SK-N-SH (cell line): ENCODE results near the gene MADD. TPM values are rescaled to one million over a fixed set of nuclear protein-coding genes. Genes with fewer than 3 reads are reported as not detected.

Experiments
- CTCF ChIA-PET: fragments of 300-600, 350-600 bp; formaldehyde crosslinking; extraction: SDS; loops from one replicate; lab custom pipeline; 2021; lab: Yijun Ruan, JAX
- POLR2A ChIA-PET: fragments of 350-600 bp; sonication (Branson Sonifier 250); formaldehyde crosslinking; extraction: SDS; loops from one replicate; lab custom pipeline; 2020; ENCODE audit warnings: antibody characterized with exemption, inconsistent platforms; lab: Yijun Ruan, JAX
- DNase-seq: peaks from one replicate; pipeline ENCODE4 v3.0.0; 2012
- H2AFZ ChIP-seq: fragments of 200-600 bp; sonication (generic); 2 replicates; pipeline ENCODE4 v1.8.1; 2016; ENCODE audit warnings: antibody characterized with exemption, mild to moderate bottlenecking, low read depth
- H3F3A ChIP-seq: fragments of 200-600 bp; sonication (generic); replicated peaks from 2 replicates; pipeline ENCODE3; 2016; ENCODE audit warnings: antibody characterized with exemption, mild to moderate bottlenecking; ENCODE audit not compliant: insufficient read depth
- H3K27ac ChIP-seq, 2 experiments: fragments of 200-500 bp in 1 of 2; fragments of 200-600 bp in 1 of 2; sonication (Bioruptor generic) in 1 of 2; sonication (generic), shearing (Covaris generic) in 1 of 2; 2 replicates each; pipeline versions ENCODE4 v1.5.1 to v1.6.1; 2014 to 2016; ENCODE audit warnings: low read depth in 2 of 2, inconsistent platforms in 1 of 2, low read length in 1 of 2, mild to moderate bottlenecking in 1 of 2, mixed read lengths in 1 of 2
- H3K27me3 ChIP-seq: fragments of 200-600 bp; sonication (generic), shearing (Covaris generic); 2 replicates; pipeline ENCODE4 v1.6.1; 2016; ENCODE audit warnings: mixed run types; ENCODE audit not compliant: insufficient read depth
- H3K36me3 ChIP-seq, 2 experiments: fragments of 200-500 bp in 1 of 2; fragments of 200-600 bp in 1 of 2; sonication (Bioruptor generic) in 1 of 2; sonication (generic) in 1 of 2; replicated peaks in 1 of 2; 2 replicates each; pipeline versions ENCODE3 to v1.5.1; 2014 to 2016; ENCODE audit warnings: low read length in 1 of 2, mild to moderate bottlenecking in 1 of 2; ENCODE audit not compliant: insufficient read depth in 2 of 2, control insufficient read depth in 1 of 2
- H3K4me1 ChIP-seq, 2 experiments: fragments of 200-500 bp in 1 of 2; fragments of 200-600 bp in 1 of 2; sonication (Bioruptor generic) in 1 of 2; sonication (generic), shearing (Covaris generic) in 1 of 2; 2 replicates each; pipeline versions ENCODE4 v1.5.1 to v1.6.1; 2014 to 2016; ENCODE audit warnings: low read depth in 1 of 2, low read length in 1 of 2, mixed run types in 1 of 2; ENCODE audit not compliant: insufficient read depth in 2 of 2, control insufficient read depth in 1 of 2
- H3K4me2 ChIP-seq: fragments of 200-600 bp; sonication (generic), shearing (Covaris generic); 2 replicates; pipeline ENCODE4 v1.6.1; 2017; ENCODE audit warnings: mixed run types
- H3K4me3 ChIP-seq, 2 experiments: fragments of 200-500 bp in 1 of 2; fragments of 200-600 bp in 1 of 2; sonication (Bioruptor generic) in 1 of 2; sonication (generic), shearing (Covaris generic) in 1 of 2; 2 replicates each; pipeline versions ENCODE4 v1.5.1 to v1.8.1; 2014 to 2016; ENCODE audit warnings: low read depth in 2 of 2, inconsistent platforms in 1 of 2, low read length in 1 of 2, mild to moderate bottlenecking in 1 of 2, mixed read lengths in 1 of 2, moderate library complexity in 1 of 2
- H3K79me2 ChIP-seq: fragments of 200-600 bp; sonication (generic); 2 replicates; pipeline ENCODE4 v1.8.1; 2017; ENCODE audit warnings: mild to moderate bottlenecking; ENCODE audit not compliant: insufficient read depth
- H3K9ac ChIP-seq: fragments of 200-600 bp; sonication (generic); 2 replicates; pipeline ENCODE4 v1.6.1; 2017; ENCODE audit warnings: mixed run types
- H3K9me2 ChIP-seq: fragments of 200-600 bp; sonication (generic); 2 replicates; pipeline ENCODE4 v1.6.1; 2017; ENCODE audit warnings: mixed run types
- H3K9me3 ChIP-seq: fragments of 200-600 bp; sonication (generic); 2 replicates; pipeline ENCODE4 v1.6.1; 2017; ENCODE audit warnings: mixed run types, mild to moderate bottlenecking, moderate library complexity
- H4K20me1 ChIP-seq: fragments of 200-600 bp; sonication (generic); 2 replicates; pipeline ENCODE4 v1.6.1; 2017; ENCODE audit warnings: mild to moderate bottlenecking, mixed run types; ENCODE audit not compliant: insufficient read depth
- ELF1 ChIP-seq: IDR thresholded peaks from 2 replicates; pipeline ENCODE4 v1.4.0; 2012
- FOSL2 ChIP-seq: IDR thresholded peaks from 2 replicates; pipeline ENCODE4 v1.4.0; 2012; ENCODE audit warnings: low read depth, mild to moderate bottlenecking, moderate library complexity, borderline replicate concordance
- FOXJ3 ChIP-seq: sonication (generic); formaldehyde crosslinking; IDR thresholded peaks from 2 replicates; pipeline ENCODE4 v1.5.1; 2020; ENCODE audit warnings: mild to moderate bottlenecking, missing genetic modification reagents
- FOXM1 ChIP-seq: IDR thresholded peaks from 2 replicates; pipeline ENCODE4 v1.4.0; 2012; ENCODE audit warnings: low read depth, mild to moderate bottlenecking
- GABPA ChIP-seq: IDR thresholded peaks from 2 replicates; pipeline ENCODE4 v1.4.0; 2012; ENCODE audit warnings: low read depth, mild to moderate bottlenecking
- GATA2 ChIP-seq: sonication (generic); formaldehyde crosslinking; IDR thresholded peaks from 2 replicates; pipeline ENCODE4 v1.5.0; 2020; ENCODE audit warnings: mild to moderate bottlenecking, missing genetic modification reagents
- JUND ChIP-seq: IDR thresholded peaks from 2 replicates; pipeline ENCODE4 v1.4.0; 2012
- MXI1 ChIP-seq: IDR thresholded peaks from 2 replicates; pipeline ENCODE4 v1.6.1; 2012; ENCODE audit warnings: mild to moderate bottlenecking, low read depth, low read length, improper control_type of control experiment
- NFIC ChIP-seq: IDR thresholded peaks from 2 replicates; pipeline ENCODE4 v1.4.0; 2012; ENCODE audit warnings: borderline replicate concordance
- RAD21 ChIP-seq: IDR thresholded peaks from 2 replicates; pipeline ENCODE4 v1.6.1; 2012; ENCODE audit warnings: mild to moderate bottlenecking, low read length
- RCOR1 ChIP-seq: fragments of 150-350 bp; IDR thresholded peaks from 2 replicates; pipeline ENCODE4 v1.6.1; 2017; ENCODE audit warnings: antibody characterized with exemption, low read length
- RXRA ChIP-seq: IDR thresholded peaks from 2 replicates; pipeline ENCODE4 v1.4.0; 2012; ENCODE audit warnings: low read depth, mild to moderate bottlenecking, borderline replicate concordance
- SMC3 ChIP-seq: IDR thresholded peaks from 2 replicates; pipeline ENCODE4 v1.6.1; 2012; ENCODE audit warnings: low read depth, low read length, improper control_type of control experiment
- TCF12 ChIP-seq: IDR thresholded peaks from 2 replicates; pipeline ENCODE4 v1.4.0; 2012
- YY1 ChIP-seq: IDR thresholded peaks from 2 replicates; pipeline ENCODE4 v1.4.0; 2012; ENCODE audit warnings: low read depth, mild to moderate bottlenecking
- WGBS: methylation state at CpG from one replicate; pipeline ENCODE4 v1.1.6; 2017; ENCODE audit warnings: low lambda C conversion rate; 5-methylcytosine and 5-hydroxymethylcytosine counted together
- polyA plus RNA-seq, 3 experiments: library from polyadenylated mRNA; depleted of rRNA; stranded (reverse); fragments of >200 nt; gene quantifications; 2 replicates each; pipeline ENCODE4 v1.2.3, GENCODE V29; 2012
- TF ChIP-seq, protein P1 (sequence below): fragments of 200-600 bp; sonication (generic); IDR thresholded peaks from 2 replicates; pipeline ENCODE4 v1.6.1; 2017; ENCODE audit warnings: antibody characterized with exemption, mild to moderate bottlenecking, moderate library complexity
- TF ChIP-seq, protein P2 (sequence below): IDR thresholded peaks from 2 replicates; pipeline ENCODE4 v1.6.1; 2012; ENCODE audit warnings: mild to moderate bottlenecking, low read depth, low read length, moderate library complexity
- TF ChIP-seq, protein P3 (sequence below): IDR thresholded peaks from 2 replicates; pipeline ENCODE4 v1.4.0; 2012; ENCODE audit warnings: low read depth, borderline replicate concordance
- TF ChIP-seq, protein P4 (sequence below): fragments of 150-350 bp; IDR thresholded peaks from 2 replicates; pipeline ENCODE4 v1.6.1; 2016; ENCODE audit warnings: mild to moderate bottlenecking, low read depth, low read length
- TF ChIP-seq, protein P5 (sequence below): IDR thresholded peaks from 2 replicates; pipeline ENCODE4 v1.4.0; 2012; ENCODE audit warnings: low read depth
- TF ChIP-seq, protein P6 (sequence below): fragments of 150-350 bp; IDR thresholded peaks from 2 replicates; pipeline ENCODE4 v1.6.1; 2017; ENCODE audit warnings: antibody characterized with exemption, low read length, low read depth, borderline replicate concordance

The MADD gene
- polyA plus RNA-seq, 1 of the 3 experiments (the other 2 are of a cell fraction): 16.4 TPM

DNA sequence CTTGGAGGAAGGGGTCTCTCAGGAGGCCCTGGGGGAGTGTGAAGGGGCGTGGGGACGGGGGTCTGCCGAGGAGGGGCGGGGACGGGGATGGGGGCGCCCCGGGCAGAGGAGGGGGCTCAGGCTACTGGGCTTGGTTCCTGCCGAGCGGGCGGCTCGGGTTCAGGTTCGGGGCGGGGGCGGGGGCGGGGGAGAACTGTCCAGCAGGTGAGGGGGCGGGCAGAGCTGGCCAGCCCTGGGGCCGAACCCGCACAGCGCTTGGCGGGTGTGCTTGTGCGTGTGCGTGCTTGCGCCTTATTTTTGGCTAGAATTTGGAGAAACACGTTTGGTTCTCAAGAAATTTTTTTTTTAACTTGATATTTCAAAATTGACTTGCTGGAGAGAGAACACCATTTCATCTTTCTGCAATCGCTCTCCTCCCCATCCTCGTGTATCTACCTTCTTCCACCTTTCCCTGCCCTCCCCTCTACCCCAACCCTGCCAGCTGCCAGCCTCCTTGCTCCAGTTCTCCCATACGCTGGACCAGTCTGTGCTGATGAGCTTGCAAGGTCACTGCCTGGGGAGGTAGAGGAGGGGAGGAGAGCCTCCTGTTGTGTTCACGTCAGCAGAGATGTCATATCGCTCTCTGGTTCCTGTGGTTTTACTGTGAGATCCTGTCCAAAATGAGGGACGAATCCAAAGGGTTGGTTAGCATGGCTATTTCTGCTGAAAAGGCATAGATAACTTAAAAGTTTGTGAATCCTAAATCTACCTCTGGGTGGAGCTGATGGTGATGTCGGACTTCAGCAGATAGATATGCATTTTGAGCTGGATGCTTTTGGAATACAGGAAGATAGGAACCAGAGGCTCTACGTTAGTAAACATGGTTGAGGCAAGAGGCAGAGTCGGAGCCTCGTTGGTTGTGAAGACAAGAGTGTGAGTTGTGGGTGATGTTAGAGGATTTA is 668 bp downstream of the MADD start (continued):
- TF ChIP-seq, protein P1, sequence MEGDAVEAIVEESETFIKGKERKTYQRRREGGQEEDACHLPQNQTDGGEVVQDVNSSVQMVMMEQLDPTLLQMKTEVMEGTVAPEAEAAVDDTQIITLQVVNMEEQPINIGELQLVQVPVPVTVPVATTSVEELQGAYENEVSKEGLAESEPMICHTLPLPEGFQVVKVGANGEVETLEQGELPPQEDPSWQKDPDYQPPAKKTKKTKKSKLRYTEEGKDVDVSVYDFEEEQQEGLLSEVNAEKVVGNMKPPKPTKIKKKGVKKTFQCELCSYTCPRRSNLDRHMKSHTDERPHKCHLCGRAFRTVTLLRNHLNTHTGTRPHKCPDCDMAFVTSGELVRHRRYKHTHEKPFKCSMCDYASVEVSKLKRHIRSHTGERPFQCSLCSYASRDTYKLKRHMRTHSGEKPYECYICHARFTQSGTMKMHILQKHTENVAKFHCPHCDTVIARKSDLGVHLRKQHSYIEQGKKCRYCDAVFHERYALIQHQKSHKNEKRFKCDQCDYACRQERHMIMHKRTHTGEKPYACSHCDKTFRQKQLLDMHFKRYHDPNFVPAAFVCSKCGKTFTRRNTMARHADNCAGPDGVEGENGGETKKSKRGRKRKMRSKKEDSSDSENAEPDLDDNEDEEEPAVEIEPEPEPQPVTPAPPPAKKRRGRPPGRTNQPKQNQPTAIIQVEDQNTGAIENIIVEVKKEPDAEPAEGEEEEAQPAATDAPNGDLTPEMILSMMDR: 0 out of 2 replicates have a peak, but pooled peaks have one; percentile 24
- no peak for TF ChIP-seq GABPA
- TF ChIP-seq FOSL2: no peak
- TF ChIP-seq, protein P2, sequence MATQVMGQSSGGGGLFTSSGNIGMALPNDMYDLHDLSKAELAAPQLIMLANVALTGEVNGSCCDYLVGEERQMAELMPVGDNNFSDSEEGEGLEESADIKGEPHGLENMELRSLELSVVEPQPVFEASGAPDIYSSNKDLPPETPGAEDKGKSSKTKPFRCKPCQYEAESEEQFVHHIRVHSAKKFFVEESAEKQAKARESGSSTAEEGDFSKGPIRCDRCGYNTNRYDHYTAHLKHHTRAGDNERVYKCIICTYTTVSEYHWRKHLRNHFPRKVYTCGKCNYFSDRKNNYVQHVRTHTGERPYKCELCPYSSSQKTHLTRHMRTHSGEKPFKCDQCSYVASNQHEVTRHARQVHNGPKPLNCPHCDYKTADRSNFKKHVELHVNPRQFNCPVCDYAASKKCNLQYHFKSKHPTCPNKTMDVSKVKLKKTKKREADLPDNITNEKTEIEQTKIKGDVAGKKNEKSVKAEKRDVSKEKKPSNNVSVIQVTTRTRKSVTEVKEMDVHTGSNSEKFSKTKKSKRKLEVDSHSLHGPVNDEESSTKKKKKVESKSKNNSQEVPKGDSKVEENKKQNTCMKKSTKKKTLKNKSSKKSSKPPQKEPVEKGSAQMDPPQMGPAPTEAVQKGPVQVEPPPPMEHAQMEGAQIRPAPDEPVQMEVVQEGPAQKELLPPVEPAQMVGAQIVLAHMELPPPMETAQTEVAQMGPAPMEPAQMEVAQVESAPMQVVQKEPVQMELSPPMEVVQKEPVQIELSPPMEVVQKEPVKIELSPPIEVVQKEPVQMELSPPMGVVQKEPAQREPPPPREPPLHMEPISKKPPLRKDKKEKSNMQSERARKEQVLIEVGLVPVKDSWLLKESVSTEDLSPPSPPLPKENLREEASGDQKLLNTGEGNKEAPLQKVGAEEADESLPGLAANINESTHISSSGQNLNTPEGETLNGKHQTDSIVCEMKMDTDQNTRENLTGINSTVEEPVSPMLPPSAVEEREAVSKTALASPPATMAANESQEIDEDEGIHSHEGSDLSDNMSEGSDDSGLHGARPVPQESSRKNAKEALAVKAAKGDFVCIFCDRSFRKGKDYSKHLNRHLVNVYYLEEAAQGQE: peak; percentile 77
- no peak for TF ChIP-seq ELF1
- peak; percentile 42; the same call in 1 of the 2 replicates for TF ChIP-seq MXI1
- TF ChIP-seq FOXM1: no peak
- no peak for TF ChIP-seq YY1
- no peak for TF ChIP-seq NFIC
- peak; percentile 37 for TF ChIP-seq RAD21
- TF ChIP-seq SMC3: no peak; the same call in 1 of the 2 replicates
- no peak for TF ChIP-seq RCOR1

DNA sequence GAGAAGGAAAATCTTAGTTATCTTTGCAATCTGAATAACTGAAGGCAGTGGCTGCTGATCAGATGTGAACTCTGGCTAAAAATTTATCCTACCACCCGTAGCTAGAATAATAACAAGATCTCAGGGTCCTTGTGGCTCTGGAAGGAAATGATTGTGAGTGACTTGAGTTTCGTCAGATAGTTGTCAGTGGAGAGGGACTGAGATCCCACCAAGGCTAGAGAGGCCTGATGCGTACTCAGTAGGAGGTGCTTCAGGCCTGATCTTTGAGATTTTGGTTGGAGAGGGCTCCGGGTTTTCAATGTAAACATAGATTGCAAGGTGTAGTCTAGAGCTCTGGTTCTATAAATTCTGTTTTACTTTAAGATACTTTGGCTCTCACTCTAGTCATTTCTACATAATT is 1.4 kb downstream of the MADD start:
- no peaks in the 10 kb centered on the region for H3K27me3 ChIP-seq
- DNase-seq: no peak
- peak overlapping the region; percentile 56 to 73 for H3K4me3 ChIP-seq
- peak overlapping the region; percentile 89; the same call in 1 of the 2 replicates for H3K4me2 ChIP-seq
- POLR2A ChIA-PET: interaction anchor here (0.7 to 1.5 kb wide), 4 partner anchors 23 to 141 kb away, joined by 3 to 6 read pairs (median 4); partner anchors contain the start of gene ACP2
- H4K20me1 ChIP-seq: peaks cover 35% of the 10 kb centered on the region
- H3F3A ChIP-seq: peaks cover 15% of the 10 kb centered on the region
- CTCF ChIA-PET: interaction anchor here (0.7 to 2.4 kb wide), 16 partner anchors 10 to 141 kb away, joined by 3 to 26 read pairs (median 4); partner anchors contain the start of gene MYBPC3
- TF ChIP-seq JUND: no peak
- TF ChIP-seq NFIC: no peak
- TF ChIP-seq FOXJ3 (CRISPR knock-in tag): no peak
- TF ChIP-seq, protein P3, sequence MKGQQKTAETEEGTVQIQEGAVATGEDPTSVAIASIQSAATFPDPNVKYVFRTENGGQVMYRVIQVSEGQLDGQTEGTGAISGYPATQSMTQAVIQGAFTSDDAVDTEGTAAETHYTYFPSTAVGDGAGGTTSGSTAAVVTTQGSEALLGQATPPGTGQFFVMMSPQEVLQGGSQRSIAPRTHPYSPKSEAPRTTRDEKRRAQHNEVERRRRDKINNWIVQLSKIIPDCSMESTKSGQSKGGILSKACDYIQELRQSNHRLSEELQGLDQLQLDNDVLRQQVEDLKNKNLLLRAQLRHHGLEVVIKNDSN: no peak
- TF ChIP-seq RCOR1: no peak
- TF ChIP-seq RXRA: no peak
- TF ChIP-seq YY1: no peak
- TF ChIP-seq GATA2: no peak
- TF ChIP-seq, protein P4, sequence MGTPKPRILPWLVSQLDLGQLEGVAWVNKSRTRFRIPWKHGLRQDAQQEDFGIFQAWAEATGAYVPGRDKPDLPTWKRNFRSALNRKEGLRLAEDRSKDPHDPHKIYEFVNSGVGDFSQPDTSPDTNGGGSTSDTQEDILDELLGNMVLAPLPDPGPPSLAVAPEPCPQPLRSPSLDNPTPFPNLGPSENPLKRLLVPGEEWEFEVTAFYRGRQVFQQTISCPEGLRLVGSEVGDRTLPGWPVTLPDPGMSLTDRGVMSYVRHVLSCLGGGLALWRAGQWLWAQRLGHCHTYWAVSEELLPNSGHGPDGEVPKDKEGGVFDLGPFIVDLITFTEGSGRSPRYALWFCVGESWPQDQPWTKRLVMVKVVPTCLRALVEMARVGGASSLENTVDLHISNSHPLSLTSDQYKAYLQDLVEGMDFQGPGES: no peak
- TF ChIP-seq SMC3: no peak
- no peak for TF ChIP-seq TCF12
- TF ChIP-seq GABPA: no peak
- TF ChIP-seq, protein P5, sequence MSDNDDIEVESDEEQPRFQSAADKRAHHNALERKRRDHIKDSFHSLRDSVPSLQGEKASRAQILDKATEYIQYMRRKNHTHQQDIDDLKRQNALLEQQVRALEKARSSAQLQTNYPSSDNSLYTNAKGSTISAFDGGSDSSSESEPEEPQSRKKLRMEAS: no peak
- TF ChIP-seq, protein P6, sequence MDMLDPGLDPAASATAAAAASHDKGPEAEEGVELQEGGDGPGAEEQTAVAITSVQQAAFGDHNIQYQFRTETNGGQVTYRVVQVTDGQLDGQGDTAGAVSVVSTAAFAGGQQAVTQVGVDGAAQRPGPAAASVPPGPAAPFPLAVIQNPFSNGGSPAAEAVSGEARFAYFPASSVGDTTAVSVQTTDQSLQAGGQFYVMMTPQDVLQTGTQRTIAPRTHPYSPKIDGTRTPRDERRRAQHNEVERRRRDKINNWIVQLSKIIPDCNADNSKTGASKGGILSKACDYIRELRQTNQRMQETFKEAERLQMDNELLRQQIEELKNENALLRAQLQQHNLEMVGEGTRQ: no peak
- TF ChIP-seq, all 33 proteins: peak for 0
- Histone ChIP-seq H3K4me1 (peaks cover 30 to 34% of the 10 kb centered on the region in 2 experiments), H3K9me3 (no peaks in the 10 kb centered on the region), H3K36me3 (peaks cover 5 to 23% of the 10 kb centered on the region in 2 experiments), H3K9me2 (no peaks in the 10 kb centered on the region), H3K79me2 (peaks cover 47% of the 10 kb centered on the region), H3K9ac (no peak overlapping the region), H3K27ac (peak overlapping the region in 1 of 2 experiments; percentile 96; a peak in 3 of 4 replicates), H2AFZ (no peak overlapping the region)
- 65% methylated on average over 4 of the region's 4 CpGs for WGBS
